Activated CD4-positive, alpha-beta T cell treated with anti-CD3 and anti-CD28 coated beads for 4 hours (primary cell): ENCODE measurements around the gene BMP8A.

ENCODE experiments used
- DNase-seq, 2 donors: peaks; one replicate each; pipeline ENCODE4 v3.0.0-alpha.2; 2020

Gene BMP8A

DNA sequence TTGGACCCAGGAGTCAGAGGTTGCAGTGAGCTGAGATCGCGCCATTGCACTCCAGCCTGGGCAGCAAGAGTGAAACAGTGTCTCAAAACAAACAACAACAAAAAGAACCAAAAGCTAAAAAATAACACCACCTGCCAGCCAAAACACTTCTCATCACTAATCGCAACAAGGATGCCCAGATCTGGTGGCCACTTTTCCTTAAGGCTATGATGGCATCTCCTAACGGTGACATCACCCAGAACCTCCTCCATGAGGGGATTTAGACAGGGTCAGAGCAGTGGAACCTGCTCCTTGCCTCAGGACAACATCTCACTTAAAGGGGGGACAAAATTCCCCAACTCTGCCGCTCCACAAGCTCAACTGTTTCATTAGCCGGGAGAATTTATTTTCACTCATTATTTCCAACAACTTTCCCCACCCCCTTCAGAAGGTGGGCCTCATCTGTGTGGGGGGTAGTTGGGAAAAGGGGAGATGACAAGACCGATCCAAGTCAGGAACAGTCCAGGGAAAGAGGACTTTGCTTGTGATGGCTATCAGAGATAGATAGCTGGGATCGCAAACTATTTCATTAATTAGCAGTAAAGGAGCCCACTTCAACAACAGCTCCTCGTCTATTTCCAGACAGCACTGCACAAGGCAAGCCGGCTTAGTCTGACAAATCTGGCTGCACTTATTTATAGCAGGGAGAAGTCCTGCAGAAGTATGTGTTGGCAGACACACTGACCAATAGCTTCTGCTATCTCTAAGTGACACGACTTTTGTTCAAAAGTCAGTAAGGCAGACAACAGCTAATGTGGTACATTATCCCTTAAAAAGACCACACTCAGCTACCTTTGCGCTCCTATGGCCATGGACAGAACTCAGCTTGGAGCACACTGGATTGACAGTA, 82.5 kb downstream of the BMP8A start:
- DNase-seq = no peak

DNA sequence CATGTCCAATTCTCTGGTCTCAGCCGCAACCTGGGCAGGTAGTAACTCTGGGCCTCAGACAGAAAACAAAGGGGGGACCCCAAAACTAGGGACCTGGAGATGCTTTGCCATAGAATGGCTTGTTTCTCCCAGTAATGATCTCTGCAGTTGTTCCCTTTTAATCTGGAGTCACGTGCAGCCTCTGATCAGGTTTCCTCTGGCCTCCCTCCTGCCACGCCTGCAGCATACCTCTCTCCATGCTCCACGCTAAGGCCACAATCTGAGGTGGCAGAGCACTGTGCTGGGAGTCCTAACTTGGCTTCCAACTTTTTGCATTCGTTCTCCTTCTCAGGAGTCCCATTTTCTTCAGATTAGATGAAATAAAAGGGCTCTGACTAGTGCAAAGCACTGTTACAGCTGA, 83.2 kb downstream of the BMP8A start:
- DNase-seq = no peak
